SU-DHL-6 (cell line): ENCODE results near the gene COLQ.

Source experiments
- EZH2phosphoT487 ChIP-seq: fragments of 200-600 bp; sonication (generic), shearing (Covaris generic); conservative IDR thresholded peaks from 2 replicates; pipeline ENCODE4 v1.6.1; 2018; ENCODE audit warnings: mild to moderate bottlenecking, antibody characterized with exemption, low read length, moderate library complexity, mixed read lengths
- TF ChIP-seq, protein P1 (sequence below): fragments of 200-600 bp; sonication (generic); IDR thresholded peaks from one replicate; pipeline ENCODE4 v1.5.1; 2017; ENCODE audit warnings: antibody characterized with exemption, mild to moderate bottlenecking, low read length, moderate library complexity; ENCODE audit not compliant: insufficient read depth, poor library complexity, severe bottlenecking

DNA sequence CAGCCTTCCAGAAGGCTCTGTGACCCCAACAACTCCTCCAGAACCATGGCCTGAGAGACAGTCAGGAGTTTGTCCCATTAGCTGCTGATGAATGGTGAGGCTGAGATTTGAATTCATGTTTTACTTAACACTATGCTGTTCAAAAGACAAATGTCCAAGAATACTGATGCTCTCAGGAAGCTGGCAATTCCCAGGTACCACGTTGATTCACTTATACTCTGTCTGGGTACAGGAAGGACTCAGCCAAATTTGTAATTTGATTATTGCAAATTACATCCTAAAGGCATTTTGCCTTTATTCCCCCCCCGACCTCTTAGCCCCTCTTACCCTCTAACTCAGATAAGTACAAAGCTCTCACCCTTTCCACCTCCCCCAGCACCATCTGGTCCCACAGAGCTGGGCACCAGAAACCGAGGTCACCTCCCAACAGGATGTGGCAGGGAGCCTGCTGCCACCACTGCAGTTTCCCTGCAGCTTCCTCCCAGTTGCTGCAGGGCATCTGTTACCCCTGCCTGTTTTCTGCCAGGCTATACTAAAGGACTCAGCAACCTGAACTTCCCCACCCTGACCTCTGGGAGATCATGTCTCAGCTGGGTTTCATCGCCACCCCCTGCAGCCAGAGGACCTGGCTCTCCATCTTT, 60.5 kb downstream of the COLQ start:
- TF ChIP-seq, protein P1, sequence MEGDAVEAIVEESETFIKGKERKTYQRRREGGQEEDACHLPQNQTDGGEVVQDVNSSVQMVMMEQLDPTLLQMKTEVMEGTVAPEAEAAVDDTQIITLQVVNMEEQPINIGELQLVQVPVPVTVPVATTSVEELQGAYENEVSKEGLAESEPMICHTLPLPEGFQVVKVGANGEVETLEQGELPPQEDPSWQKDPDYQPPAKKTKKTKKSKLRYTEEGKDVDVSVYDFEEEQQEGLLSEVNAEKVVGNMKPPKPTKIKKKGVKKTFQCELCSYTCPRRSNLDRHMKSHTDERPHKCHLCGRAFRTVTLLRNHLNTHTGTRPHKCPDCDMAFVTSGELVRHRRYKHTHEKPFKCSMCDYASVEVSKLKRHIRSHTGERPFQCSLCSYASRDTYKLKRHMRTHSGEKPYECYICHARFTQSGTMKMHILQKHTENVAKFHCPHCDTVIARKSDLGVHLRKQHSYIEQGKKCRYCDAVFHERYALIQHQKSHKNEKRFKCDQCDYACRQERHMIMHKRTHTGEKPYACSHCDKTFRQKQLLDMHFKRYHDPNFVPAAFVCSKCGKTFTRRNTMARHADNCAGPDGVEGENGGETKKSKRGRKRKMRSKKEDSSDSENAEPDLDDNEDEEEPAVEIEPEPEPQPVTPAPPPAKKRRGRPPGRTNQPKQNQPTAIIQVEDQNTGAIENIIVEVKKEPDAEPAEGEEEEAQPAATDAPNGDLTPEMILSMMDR = no peak
- TF ChIP-seq EZH2phosphoT487 = no peak
